HG03439 (cell line): ENCODE results near the gene MYF5.
A peak's percentile ranks its signal among the peaks of the same experiment; 100 is the strongest.
"Not testable (repeated sequence)": the region's sequence is repeated elsewhere in the genome, so short reads cannot be mapped to it uniquely, and the experiment has no call there.

Experiments used
- ATAC-seq: cut with Tn5 transposase; IDR thresholded peaks from one replicate; pipeline ENCODE4 v1.9.1; 2021; ENCODE audit warnings: mild to moderate bottlenecking, moderate library complexity; ENCODE audit not compliant: unreplicated experiment

Gene MYF5

DNA sequence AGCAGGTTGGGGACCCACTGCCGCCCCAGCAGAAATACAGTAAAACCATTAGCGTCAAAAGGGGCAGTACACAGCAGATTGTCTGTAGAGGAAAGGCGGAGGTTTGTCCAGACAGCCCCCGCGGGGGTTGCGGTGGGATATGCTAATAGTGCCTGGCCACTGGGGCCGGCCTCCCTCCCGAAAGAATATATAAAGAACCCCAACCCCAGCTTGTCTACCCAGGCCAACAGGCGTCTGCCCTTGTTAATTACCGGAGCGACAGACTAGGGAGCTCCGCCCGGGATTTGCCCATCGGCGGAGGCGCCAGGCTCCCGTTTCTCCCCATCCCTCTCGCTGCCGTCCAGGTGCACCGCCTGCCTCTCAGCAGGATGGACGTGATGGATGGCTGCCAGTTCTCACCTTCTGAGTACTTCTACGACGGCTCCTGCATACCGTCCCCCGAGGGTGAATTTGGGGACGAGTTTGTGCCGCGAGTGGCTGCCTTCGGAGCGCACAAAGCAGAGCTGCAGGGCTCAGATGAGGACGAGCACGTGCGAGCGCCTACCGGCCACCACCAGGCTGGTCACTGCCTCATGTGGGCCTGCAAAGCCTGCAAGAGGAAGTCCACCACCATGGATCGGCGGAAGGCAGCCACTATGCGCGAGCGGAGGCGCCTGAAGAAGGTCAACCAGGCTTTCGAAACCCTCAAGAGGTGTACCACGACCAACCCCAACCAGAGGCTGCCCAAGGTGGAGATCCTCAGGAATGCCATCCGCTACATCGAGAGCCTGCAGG is at the start of gene MYF5:
MYF5 (plus strand) TSS at position 217 of the 774 bp plus-strand sequence; CDS start at position 369, 152 bp downstream.
- ATAC-seq = no peak

GRCh38 chr12:80670214-80670613 is 46.5 kb upstream of the MYF5 start:
- ATAC-seq = no peak

DNA sequence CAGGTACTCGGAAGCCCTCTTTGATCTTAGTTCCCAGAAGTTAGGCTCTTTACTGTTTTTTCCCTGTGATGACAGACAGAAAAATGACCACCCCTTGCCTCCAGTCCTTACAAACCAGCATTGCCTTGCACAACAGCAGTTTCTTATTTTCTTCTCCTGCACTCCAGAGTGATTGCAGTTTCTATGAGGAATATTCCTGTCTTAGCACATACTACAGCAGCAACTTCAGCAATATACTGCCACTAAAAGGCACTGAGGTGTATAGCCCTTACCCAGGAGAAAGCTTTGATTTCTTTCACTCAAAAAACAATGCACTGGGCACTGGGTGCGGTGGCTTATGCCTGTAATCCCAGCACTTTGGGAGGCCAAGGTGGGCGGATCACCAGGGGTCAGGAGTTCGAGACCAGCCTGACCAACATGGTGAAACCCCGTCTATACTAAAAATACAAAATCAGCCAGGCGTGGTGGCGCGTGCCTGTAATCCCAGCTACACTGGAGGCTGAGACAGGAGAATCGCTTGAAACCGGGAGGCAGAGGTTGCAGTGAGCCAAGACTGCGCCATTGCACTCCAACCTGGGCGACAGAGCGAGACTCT is 40.6 kb upstream of the MYF5 start:
- not testable (repeated sequence) for ATAC-seq

GRCh38 chr12:80676856-80677255 is 39.9 kb upstream of the MYF5 start:
- no peak for ATAC-seq

GRCh38 chr12:80677994-80678393 is 38.7 kb upstream of the MYF5 start:
- no peak for ATAC-seq

GRCh38 chr12:80679346-80680131 is 37.2 kb upstream of the MYF5 start:
- no peak for ATAC-seq

GRCh38 chr12:80681287-80681686 is 35.4 kb upstream of the MYF5 start:
- ATAC-seq = peak; percentile 93

GRCh38 chr12:80681786-80682185 is 34.9 kb upstream of the MYF5 start:
- ATAC-seq = no peak

DNA sequence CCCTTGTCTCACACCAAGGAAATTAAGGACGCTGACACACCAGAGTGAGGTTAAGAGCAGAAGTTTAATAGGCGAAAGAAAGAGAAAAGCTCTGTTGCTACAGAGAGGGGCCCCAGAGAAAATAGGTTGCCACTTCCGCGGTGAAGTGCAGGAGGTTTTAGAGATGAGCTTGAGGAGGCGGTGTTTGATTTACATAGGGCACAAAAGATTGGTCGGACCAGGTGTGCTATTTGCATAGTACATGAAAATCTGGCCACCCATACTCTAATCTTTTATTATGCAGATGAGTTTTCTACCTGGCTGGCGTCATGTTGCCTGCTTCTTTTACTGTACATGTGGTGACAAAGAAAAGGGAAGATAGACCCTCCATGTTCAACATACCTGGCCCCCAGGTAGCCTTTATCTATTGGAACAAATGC is 32.6 kb upstream of the MYF5 start:
- no peak for ATAC-seq

DNA sequence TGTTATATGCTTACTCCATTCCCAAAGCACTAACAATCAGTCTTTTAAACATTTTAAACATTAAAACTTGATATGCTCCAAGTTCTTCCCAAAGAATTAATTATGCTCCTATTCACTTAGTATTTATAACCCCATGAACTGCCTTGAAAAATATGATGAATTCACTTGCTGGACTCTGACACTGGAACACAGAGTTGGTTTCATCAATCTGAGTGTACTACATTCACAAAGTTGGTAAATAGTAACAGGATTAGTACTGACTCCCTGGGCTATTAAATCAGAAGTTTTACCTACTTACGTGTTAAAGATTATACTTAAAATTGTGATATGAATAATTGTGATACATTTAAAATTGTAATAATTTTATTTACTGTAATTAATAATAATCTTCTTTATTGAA is 26.6 kb upstream of the MYF5 start:
- no peak for ATAC-seq

DNA sequence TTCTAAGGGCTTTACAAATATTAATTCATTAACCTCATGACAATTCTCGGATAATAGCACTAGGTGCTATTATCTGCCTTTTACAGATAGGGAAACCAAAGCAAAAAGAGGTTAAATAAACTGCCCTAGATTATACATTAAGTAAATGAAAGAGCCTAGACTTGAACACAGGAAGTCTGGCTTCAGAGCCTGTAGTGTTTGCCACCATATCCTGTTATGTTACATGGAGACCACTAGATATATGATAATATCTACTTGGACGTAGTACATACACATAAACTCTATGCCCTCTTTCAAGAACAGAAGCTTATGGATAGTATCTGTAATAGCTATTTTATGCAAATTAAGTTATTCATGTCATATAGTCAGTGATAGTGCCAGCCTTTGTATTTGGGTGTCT is 26.2 kb upstream of the MYF5 start:
- no peak for ATAC-seq

- peak; percentile 58 for ATAC-seq
Measured at GRCh38 chr12:80692114-80692513, 24.6 kb upstream of the MYF5 start.

- no peak for ATAC-seq
Measured at GRCh38 chr12:80697270-80697887, 19.3 kb upstream of the MYF5 start.

DNA sequence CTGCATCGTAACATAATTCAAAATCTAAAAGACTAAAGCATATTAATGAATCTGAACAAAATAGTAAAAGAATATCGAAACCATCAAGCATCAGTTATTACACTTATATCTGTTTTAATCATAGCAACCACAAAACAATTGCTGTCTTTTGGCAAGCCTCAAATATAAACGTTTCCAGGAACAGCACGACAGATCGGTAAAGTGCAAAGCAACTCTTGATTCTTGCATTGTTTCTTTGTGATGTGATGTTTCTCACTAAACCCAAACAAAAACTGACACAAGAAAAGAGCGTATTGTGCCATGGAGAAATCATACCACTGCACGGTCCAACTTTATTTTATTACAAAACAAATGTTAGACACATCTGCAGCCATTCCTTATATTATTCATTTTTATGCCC is 18.5 kb upstream of the MYF5 start:
- ATAC-seq = no peak

GRCh38 chr12:80698847-80699542 is 17.7 kb upstream of the MYF5 start:
- no peak for ATAC-seq

GRCh38 chr12:80700327-80700726 is 16.4 kb upstream of the MYF5 start:
- ATAC-seq = no peak

- ATAC-seq = no peak
Measured at GRCh38 chr12:80701388-80701787, 15.3 kb upstream of the MYF5 start.

DNA sequence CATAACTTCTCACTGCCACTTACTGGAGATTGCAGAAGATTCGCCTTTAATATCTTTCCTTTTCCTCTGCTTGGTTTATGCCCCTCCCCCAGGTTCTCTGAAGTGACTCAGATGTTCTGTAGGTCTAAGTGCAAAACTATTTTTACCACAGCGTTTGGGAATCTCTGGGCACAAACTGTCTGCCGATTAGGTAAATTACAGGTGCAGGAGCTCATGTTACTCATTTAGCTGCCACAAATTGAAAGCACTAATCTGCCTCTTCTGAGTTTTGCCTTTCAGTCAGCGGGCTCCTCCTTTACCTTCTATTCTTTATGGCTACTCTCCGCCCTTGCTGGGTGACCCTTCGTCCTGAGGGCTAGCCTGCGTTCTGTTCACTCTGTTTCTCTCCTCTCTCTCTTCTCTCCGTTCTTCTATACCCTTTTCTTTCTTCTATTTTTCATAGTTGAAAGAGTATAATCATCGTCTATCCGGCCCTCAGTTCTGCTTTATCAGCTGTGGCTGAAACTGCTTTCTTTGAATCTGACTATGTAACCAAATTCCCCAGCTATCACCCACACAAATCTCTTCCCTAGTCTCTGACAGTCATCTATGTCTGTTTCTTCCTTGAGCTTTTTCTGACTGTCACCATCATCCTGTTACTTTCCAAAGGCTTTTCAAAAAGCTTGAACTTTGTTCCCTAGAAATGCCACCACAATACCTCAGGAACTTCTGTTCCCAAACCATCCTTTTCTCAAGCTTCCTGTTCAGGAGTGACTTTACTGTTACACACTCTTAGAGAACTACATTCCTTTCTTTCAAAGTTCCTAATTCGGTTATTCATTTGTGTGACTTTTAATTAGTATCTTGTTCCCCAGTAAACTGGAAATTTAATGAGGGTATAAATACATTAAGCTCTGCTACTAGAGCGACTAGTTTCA is 13.6 kb upstream of the MYF5 start:
- peak; percentile 80 for ATAC-seq

GRCh38 chr12:80704420-80704819 is 12.3 kb upstream of the MYF5 start:
- ATAC-seq = no peak
